IMR-90 (cell line): ENCODE data around the gene MIER3. TPM values are rescaled to one million over a fixed set of nuclear protein-coding genes. Genes with fewer than 3 reads are reported as not detected.

Experiments
- ATAC-seq: fragments of 200-7000 bp; cut with Tn5 transposase; 2 replicates; pipeline ENCODE4 v1.9.1; 2020; ENCODE audit warnings: low read depth, mild to moderate bottlenecking, moderate library complexity
- BruUV-seq: library from RNA; stranded (reverse); fragments of 400-500 nt; replicated peaks from 2 replicates; lab custom pipeline; 2021; lab: Mats Ljungman, UMichigan
- CTCF ChIA-PET: fragments of 300-600 bp; formaldehyde crosslinking; extraction: SDS; loops from one replicate; lab custom pipeline; 2021; ENCODE audit warnings: antibody characterized with exemption; lab: Yijun Ruan, JAX
- POLR2A ChIA-PET: fragments of 300-600 bp; sonication (Branson Sonifier 250); formaldehyde crosslinking; loops from one replicate; lab custom pipeline; 2022; ENCODE audit warnings: antibody characterized with exemption; ENCODE audit not compliant: unreplicated experiment; lab: Charles Lee
- DNase-seq: peaks from one replicate; pipeline ENCODE4 v3.0.0; 2013
- H2AFZ ChIP-seq: replicated peaks from 2 replicates; pipeline ENCODE3; 2013; ENCODE audit warnings: low read length, mild to moderate bottlenecking; ENCODE audit not compliant: poor library complexity
- H2AK5ac ChIP-seq: 2 replicates; pipeline ENCODE4 v1.6.1; 2013; ENCODE audit warnings: low read depth, low read length, inconsistent platforms
- H2AK9ac ChIP-seq: replicated peaks from 2 replicates; pipeline ENCODE3; 2013; ENCODE audit warnings: mild to moderate bottlenecking, low read depth, low read length, moderate library complexity; ENCODE audit not compliant: poor library complexity
- H2BK120ac ChIP-seq: 2 replicates; pipeline ENCODE4 v1.6.1; 2013; ENCODE audit warnings: low read depth, low read length, inconsistent platforms
- H2BK15ac ChIP-seq: 3 replicates; pipeline ENCODE4 v1.6.1; 2013; ENCODE audit warnings: low read depth, low read length, inconsistent platforms
- H2BK20ac ChIP-seq: 2 replicates; pipeline ENCODE4 v1.6.1; 2013; ENCODE audit warnings: low read depth, mild to moderate bottlenecking, inconsistent platforms, low read length, moderate library complexity
- H2BK5ac ChIP-seq: 2 replicates; pipeline ENCODE4 v1.6.1; 2013; ENCODE audit warnings: mild to moderate bottlenecking, low read depth, low read length, inconsistent platforms; ENCODE audit not compliant: poor library complexity, severe bottlenecking
- H3K14ac ChIP-seq: replicated peaks from 2 replicates; pipeline ENCODE4 v1.6.1; 2013; ENCODE audit warnings: low read depth, low read length, inconsistent platforms
- H3K18ac ChIP-seq: 2 replicates; pipeline ENCODE4 v1.6.1; 2013; ENCODE audit warnings: low read depth, low read length, control low read depth
- H3K23ac ChIP-seq: 2 replicates; pipeline ENCODE4 v1.6.1; 2013; ENCODE audit warnings: low read depth, low read length, inconsistent platforms
- H3K27ac ChIP-seq: 2 replicates; pipeline ENCODE4 v1.5.1; 2013; ENCODE audit warnings: mild to moderate bottlenecking, control low read depth, low read length; ENCODE audit not compliant: insufficient read depth
- H3K27me3 ChIP-seq: 2 replicates; pipeline ENCODE4 v1.6.1; 2013; ENCODE audit warnings: low read length; ENCODE audit not compliant: control insufficient read depth, insufficient read depth
- H3K36me3 ChIP-seq: 2 replicates; pipeline ENCODE4 v1.6.1; 2013; ENCODE audit warnings: low read length, mixed read lengths; ENCODE audit not compliant: control insufficient read depth, insufficient read depth
- H3K4ac ChIP-seq: 2 replicates; pipeline ENCODE4 v1.6.1; 2013; ENCODE audit warnings: low read depth, low read length, inconsistent platforms
- H3K4me1 ChIP-seq: 2 replicates; pipeline ENCODE4 v1.6.1; 2013; ENCODE audit warnings: low read length, mixed read lengths; ENCODE audit not compliant: control insufficient read depth, insufficient read depth
- H3K4me2 ChIP-seq: 2 replicates; pipeline ENCODE4 v1.6.1; 2013; ENCODE audit warnings: low read depth, mild to moderate bottlenecking, control low read depth, low read length, moderate library complexity
- H3K4me3 ChIP-seq: 2 replicates; pipeline ENCODE4 v1.5.1; 2013; ENCODE audit warnings: low read depth, mild to moderate bottlenecking, control low read depth, low read length, moderate library complexity; ENCODE audit not compliant: insufficient read depth
- H3K56ac ChIP-seq: 2 replicates; pipeline ENCODE4 v1.6.1; 2013; ENCODE audit warnings: low read length, inconsistent platforms; ENCODE audit not compliant: insufficient read depth; ENCODE audit errors: extremely low read depth
- H3K79me1 ChIP-seq, 2 experiments: 2 replicates each; pipeline ENCODE4 v1.6.1; 2013; ENCODE audit warnings: low read length in 2 of 2, inconsistent platforms in 1 of 2, low read depth in 1 of 2
- H3K9ac ChIP-seq: 2 replicates; pipeline ENCODE4 v1.6.1; 2013; ENCODE audit warnings: low read depth, low read length, control low read depth
- H3K9me1 ChIP-seq: 2 replicates; pipeline ENCODE4 v1.6.1; 2013; ENCODE audit warnings: low read length, inconsistent platforms; ENCODE audit not compliant: insufficient read depth
- H3K9me3 ChIP-seq: 2 replicates; pipeline ENCODE4 v1.6.1; 2013; ENCODE audit warnings: low read length; ENCODE audit not compliant: control insufficient read depth, insufficient read depth
- H4K20me1 ChIP-seq: 2 replicates; pipeline ENCODE4 v1.6.1; 2013; ENCODE audit warnings: low read length, inconsistent platforms; ENCODE audit not compliant: insufficient read depth
- H4K5ac ChIP-seq: 2 replicates; pipeline ENCODE4 v1.6.1; 2013; ENCODE audit warnings: mild to moderate bottlenecking, low read depth, low read length, control low read depth
- H4K8ac ChIP-seq, 2 experiments: 2 replicates each; pipeline ENCODE4 v1.6.1; 2013; ENCODE audit warnings: low read depth in 2 of 2, low read length in 2 of 2, control low read depth in 1 of 2, inconsistent platforms in 1 of 2
- H4K91ac ChIP-seq: 2 replicates; pipeline ENCODE4 v1.6.1; 2013; ENCODE audit warnings: low read depth, low read length, inconsistent platforms; ENCODE audit not compliant: insufficient read depth
- CHD1 ChIP-seq: IDR thresholded peaks from 2 replicates; pipeline ENCODE4 v1.6.1; 2012; ENCODE audit warnings: low read depth, low read length, improper control_type of control experiment
- FOS ChIP-seq: fragments of 150-350 bp; IDR thresholded peaks from 2 replicates; pipeline ENCODE4 v1.6.1; 2016; ENCODE audit warnings: low read depth, low read length
- MXI1 ChIP-seq: IDR thresholded peaks from 2 replicates; pipeline ENCODE4 v1.6.1; 2012; ENCODE audit warnings: low read depth, mild to moderate bottlenecking, low read length, moderate library complexity, borderline replicate concordance
- NFE2L2 ChIP-seq: fragments of 150-350 bp; IDR thresholded peaks from 2 replicates; pipeline ENCODE4 v1.6.1; 2016; ENCODE audit warnings: low read depth, mild to moderate bottlenecking, low read length
- POLR2A ChIP-seq: IDR thresholded peaks from 2 replicates; pipeline ENCODE4 v1.6.1; 2012; ENCODE audit warnings: mild to moderate bottlenecking, low read depth, low read length
- SMC3 ChIP-seq: fragments of 150-350 bp; IDR thresholded peaks from 2 replicates; pipeline ENCODE4 v1.6.1; 2016; ENCODE audit warnings: low read depth, mild to moderate bottlenecking, antibody characterized with exemption, low read length, moderate library complexity
- WGBS, 2 experiments: methylation state at CpG; one replicate each; pipeline versions ENCODE4 v1.1.5 to v1.1.7; 2013; ENCODE audit warnings: missing lambda C conversion rate in 2 of 2; ENCODE audit not compliant: insufficient read length in 1 of 2; ENCODE audit errors: extremely low coverage in 2 of 2; 5-methylcytosine and 5-hydroxymethylcytosine counted together
- dilution Hi-C: fragments of 300-500 bp; cut with HindIII; formaldehyde crosslinking; loops from one replicate; pipeline ENCODE4 v1.14.3; 2018; ENCODE audit warnings: low sequenced_read_pairs; ENCODE audit not compliant: unreplicated experiment
- in situ Hi-C: fragments of 300-500 bp; cut with MboI; formaldehyde crosslinking; loops from 3 replicates; pipeline ENCODE4 v1.14.3; 2019; ENCODE audit warnings: low sequenced_read_pairs, inconsistent platforms, mixed read lengths
- intact Hi-C: fragments of 100-400 bp; cut with micrococcal nuclease; formaldehyde crosslinking; loops from 2 replicates; pipeline ENCODE4 v1.10.0; 2022
- polyA plus RNA-seq, 3 experiments: library from polyadenylated mRNA; depleted of rRNA; stranded (reverse); fragments of >200 nt; gene quantifications; 2 replicates each; pipeline ENCODE4 v1.2.3, GENCODE V29; 2012; ENCODE audit warnings: low replicate concordance in 1 of 3
- total RNA-seq: library from RNA; depleted of rRNA; stranded (reverse); fragments of >200 nt; gene quantifications from 2 replicates; pipeline ENCODE4 v1.2.3, GENCODE V29; 2012
- TF ChIP-seq, protein P1 (sequence below): fragments of 150-350 bp; IDR thresholded peaks from 2 replicates; pipeline ENCODE4 v1.6.1; 2017; ENCODE audit warnings: mild to moderate bottlenecking, antibody characterized with exemption, low read length, low read depth
- TF ChIP-seq, protein P2 (sequence below): fragments of 150-350 bp; IDR thresholded peaks from 2 replicates; pipeline ENCODE4 v1.6.1; 2016; ENCODE audit warnings: low read depth, mild to moderate bottlenecking, low read length, moderate library complexity, borderline replicate concordance
- TF ChIP-seq, protein P3 (sequence below): conservative IDR thresholded peaks from 2 replicates; pipeline ENCODE4 v1.5.1; 2012; ENCODE audit warnings: mild to moderate bottlenecking, low read depth, low read length, improper control_type of control experiment

MIER3 gene
- total and polyA plus RNA-seq, 2 of the 4 experiments (the other 2 are of a cell fraction), result 6.4 to 22.9 TPM

- Histone ChIP-seq H3K23ac (no peak overlapping the region), H3K4me2 (no peak overlapping the region), H2AK5ac (no peak overlapping the region), H2BK20ac (no peak overlapping the region), H4K20me1 (no peaks in the 10 kb centered on the region), H3K79me1 (no peaks in the 10 kb centered on the region), H3K18ac (no peak overlapping the region), H3K9ac (no peak overlapping the region), H2BK120ac (no peak overlapping the region), H3K9me3 (no peaks in the 10 kb centered on the region), H4K5ac (no peak overlapping the region), H3K27me3 (peaks cover 47% of the 10 kb centered on the region), H4K8ac (no peak overlapping the region), H3K4me1 (no peaks in the 10 kb centered on the region), H3K27ac (no peak overlapping the region), H3K56ac (no peak overlapping the region), H2BK5ac (no peak overlapping the region), H2AFZ (no peak overlapping the region), H3K14ac (no peak overlapping the region), H3K4me3 (no peak overlapping the region), H2BK15ac (no peak overlapping the region), H3K36me3 (no peaks in the 10 kb centered on the region), H4K91ac (no peak overlapping the region), H3K9me1 (no peaks in the 10 kb centered on the region), H2AK9ac (no peak overlapping the region), H3K4ac (no peak overlapping the region)
- ChIA-PET POLR2A (no interaction called here), CTCF (no interaction called here)
- WGBS, 2 experiments, result no CpG with 5 or more reads among the region's 2 CpGs
- dilution Hi-C loops, result no loop called here
- ATAC-seq (no peak), DNase-seq (no peak)
- in situ Hi-C loops, result no loop called here
- BruUV-seq, result no TSS peak
- intact Hi-C loops, result no loop called here
- no peak for TF ChIP-seq FOS
- TF ChIP-seq, protein P1, sequence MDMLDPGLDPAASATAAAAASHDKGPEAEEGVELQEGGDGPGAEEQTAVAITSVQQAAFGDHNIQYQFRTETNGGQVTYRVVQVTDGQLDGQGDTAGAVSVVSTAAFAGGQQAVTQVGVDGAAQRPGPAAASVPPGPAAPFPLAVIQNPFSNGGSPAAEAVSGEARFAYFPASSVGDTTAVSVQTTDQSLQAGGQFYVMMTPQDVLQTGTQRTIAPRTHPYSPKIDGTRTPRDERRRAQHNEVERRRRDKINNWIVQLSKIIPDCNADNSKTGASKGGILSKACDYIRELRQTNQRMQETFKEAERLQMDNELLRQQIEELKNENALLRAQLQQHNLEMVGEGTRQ, result no peak
- TF ChIP-seq NFE2L2, result no peak
- TF ChIP-seq POLR2A, result no peak
- TF ChIP-seq, protein P2, sequence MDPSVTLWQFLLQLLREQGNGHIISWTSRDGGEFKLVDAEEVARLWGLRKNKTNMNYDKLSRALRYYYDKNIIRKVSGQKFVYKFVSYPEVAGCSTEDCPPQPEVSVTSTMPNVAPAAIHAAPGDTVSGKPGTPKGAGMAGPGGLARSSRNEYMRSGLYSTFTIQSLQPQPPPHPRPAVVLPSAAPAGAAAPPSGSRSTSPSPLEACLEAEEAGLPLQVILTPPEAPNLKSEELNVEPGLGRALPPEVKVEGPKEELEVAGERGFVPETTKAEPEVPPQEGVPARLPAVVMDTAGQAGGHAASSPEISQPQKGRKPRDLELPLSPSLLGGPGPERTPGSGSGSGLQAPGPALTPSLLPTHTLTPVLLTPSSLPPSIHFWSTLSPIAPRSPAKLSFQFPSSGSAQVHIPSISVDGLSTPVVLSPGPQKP, result no peak
- TF ChIP-seq, protein P3, sequence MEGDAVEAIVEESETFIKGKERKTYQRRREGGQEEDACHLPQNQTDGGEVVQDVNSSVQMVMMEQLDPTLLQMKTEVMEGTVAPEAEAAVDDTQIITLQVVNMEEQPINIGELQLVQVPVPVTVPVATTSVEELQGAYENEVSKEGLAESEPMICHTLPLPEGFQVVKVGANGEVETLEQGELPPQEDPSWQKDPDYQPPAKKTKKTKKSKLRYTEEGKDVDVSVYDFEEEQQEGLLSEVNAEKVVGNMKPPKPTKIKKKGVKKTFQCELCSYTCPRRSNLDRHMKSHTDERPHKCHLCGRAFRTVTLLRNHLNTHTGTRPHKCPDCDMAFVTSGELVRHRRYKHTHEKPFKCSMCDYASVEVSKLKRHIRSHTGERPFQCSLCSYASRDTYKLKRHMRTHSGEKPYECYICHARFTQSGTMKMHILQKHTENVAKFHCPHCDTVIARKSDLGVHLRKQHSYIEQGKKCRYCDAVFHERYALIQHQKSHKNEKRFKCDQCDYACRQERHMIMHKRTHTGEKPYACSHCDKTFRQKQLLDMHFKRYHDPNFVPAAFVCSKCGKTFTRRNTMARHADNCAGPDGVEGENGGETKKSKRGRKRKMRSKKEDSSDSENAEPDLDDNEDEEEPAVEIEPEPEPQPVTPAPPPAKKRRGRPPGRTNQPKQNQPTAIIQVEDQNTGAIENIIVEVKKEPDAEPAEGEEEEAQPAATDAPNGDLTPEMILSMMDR, result no peak
- TF ChIP-seq CHD1, result no peak
- no peak for TF ChIP-seq SMC3
- no peak for TF ChIP-seq MXI1
These were observed 10.4 kb upstream of the MIER3 start for GRCh38 chr5:56962286-56962685.
